ENCODE measurements around the gene ADRA2B.

Gene ADRA2B

GRCh38 chr2:96139181-96139758 lies 22.9 kb upstream of the ADRA2B start:
- H3K4me3 ChIP-seq (replicated peaks; ENCODE audit: low read depth, low read length), result no peak overlapping the region
- TF ChIP-seq, protein P1, sequence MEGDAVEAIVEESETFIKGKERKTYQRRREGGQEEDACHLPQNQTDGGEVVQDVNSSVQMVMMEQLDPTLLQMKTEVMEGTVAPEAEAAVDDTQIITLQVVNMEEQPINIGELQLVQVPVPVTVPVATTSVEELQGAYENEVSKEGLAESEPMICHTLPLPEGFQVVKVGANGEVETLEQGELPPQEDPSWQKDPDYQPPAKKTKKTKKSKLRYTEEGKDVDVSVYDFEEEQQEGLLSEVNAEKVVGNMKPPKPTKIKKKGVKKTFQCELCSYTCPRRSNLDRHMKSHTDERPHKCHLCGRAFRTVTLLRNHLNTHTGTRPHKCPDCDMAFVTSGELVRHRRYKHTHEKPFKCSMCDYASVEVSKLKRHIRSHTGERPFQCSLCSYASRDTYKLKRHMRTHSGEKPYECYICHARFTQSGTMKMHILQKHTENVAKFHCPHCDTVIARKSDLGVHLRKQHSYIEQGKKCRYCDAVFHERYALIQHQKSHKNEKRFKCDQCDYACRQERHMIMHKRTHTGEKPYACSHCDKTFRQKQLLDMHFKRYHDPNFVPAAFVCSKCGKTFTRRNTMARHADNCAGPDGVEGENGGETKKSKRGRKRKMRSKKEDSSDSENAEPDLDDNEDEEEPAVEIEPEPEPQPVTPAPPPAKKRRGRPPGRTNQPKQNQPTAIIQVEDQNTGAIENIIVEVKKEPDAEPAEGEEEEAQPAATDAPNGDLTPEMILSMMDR (IDR thresholded peaks at IDR 0.05; ENCODE audit: low read length, missing control alignments), result no peak
- no peak for DNase-seq (ENCODE audit: low read depth)

DNA sequence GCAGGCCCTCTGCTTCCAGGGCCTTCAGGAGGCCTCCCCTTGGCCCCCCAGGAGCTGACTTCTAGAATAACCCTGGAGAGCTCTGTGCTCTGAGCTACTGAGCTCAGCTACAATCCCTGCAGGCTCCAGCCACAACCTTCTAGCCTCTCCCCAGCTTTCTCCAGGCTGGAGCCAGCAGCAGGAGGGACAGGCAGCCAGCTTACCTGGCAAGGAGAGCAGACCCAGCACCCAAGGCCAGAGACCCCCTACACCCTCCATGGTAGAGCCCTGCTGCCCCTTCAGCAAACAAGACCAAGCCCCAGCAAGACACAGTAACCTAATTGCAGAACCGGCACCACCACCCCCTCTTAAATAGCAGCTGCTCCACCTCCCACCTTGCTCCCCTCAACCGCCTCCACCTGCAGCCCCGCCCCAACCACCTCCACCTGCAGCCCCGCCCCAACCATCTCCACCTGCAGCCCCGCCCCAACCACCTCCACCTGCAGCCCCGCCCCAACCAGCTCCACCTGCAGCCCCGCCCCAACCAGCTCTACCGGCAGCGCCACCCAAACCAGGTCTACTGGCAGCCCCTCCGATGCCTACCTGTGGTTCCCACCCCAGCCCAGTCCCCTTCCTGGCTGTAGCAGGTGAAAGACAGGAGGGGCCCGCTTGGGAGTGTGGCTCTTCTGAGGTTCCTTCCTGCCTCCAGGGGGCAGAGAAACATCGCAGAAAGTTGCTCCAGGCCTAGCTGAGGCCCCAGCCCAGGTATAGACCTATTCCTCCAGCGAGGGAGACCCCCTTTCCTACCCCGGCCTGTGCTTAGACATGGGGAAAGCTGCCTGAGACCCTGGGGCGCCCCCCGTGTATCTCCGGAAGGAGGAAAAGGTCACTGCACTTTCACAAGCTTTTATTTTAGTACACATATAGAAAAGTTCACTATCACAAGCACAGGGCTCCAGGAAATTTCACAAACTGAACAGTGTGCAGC lies 22.1 kb upstream of the ADRA2B start, which contains the start of gene ASTL:
TSS of gene ASTL (minus strand) at position 324 of the 967 bp plus-strand sequence. CDS start at position 258, 66 bp downstream.
- TF ChIP-seq, protein P1 (IDR thresholded peaks at IDR 0.05; ENCODE audit: low read length, missing control alignments), result peak; percentile 66
- DNase-seq (ENCODE audit: low read depth), result peak; percentile 49
- H3K4me3 ChIP-seq (replicated peaks; ENCODE audit: low read depth, low read length), result no peak within 1 kb of the TSS

DNA sequence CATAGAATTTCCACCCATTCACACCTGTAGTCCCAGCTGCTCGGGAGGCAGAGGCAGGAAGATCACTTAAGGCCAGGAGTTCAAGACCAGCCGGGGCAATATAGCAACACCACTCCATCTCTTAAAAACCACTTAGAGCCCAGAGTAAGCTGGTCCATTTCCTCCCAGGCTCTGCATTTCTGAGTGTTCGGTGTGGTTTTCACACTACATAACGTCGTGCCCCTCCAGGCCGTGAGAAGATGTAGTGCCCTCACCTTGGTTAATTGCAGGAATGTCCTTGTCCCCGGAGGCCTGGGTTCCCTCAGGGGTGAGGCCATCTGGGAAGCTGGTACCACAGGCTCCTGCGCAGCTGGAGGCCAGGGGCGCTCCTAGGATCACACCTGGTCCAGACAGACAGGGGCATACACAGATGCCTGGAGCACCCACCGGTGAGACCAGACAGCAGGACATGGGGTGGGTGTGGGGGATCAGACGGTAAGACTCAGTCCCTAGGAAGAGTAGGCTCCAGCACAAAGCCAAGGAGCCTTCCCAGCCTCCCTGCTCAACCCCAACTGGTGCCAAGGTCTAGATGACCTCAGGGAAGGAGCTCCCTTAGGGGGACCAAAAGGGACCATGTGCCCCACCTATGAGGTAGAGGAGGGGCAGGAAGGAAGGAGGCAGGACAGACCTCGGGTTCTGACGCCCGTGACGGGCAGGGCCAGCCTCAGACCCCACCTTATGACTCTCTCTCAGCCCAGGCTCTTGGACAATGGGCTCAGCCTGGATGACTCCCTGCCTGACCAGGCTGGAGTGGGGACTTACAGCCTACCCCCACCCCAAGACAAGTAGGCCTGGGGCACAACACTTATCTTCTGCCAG lies 21.2 kb upstream of the ADRA2B start:
- TF ChIP-seq, protein P1 (IDR thresholded peaks at IDR 0.05; ENCODE audit: low read length, missing control alignments), result no peak
- H3K4me3 ChIP-seq (replicated peaks; ENCODE audit: low read depth, low read length), result no peak overlapping the region
- no peak for DNase-seq (ENCODE audit: low read depth)

DNA sequence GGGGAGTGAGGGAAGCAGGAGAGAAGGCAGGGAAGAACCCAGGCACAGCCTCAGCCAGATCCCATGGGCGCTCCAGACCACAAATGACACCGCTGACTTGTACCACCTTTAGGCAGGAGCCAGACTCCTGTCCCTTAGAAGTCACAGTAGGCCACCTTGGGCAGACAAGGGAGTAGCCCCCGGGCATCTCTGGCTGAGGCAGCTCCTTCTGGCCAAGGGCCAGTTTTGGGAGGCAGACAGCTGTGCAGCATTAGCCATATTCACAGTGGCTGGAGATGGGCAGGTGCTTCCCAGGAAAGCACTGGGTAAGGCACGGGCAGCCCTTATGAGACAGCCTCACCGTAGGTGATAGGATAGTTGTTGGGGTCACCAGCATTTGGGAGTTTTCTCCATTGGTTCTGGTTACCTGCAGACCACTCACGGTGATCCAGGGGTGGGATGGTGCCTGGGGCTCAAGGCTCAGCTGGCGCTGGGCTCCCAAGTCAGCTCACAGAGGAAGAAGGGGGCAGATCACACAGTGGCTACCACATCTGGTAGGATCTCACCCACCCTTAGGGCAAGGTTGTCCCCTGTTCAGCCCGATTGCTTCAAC lies 19.9 kb upstream of the ADRA2B start:
- H3K4me3 ChIP-seq (replicated peaks; ENCODE audit: low read depth, low read length), result no peak overlapping the region
- TF ChIP-seq, protein P1 (IDR thresholded peaks at IDR 0.05; ENCODE audit: low read length, missing control alignments), result no peak
- DNase-seq (ENCODE audit: low read depth), result no peak

GRCh38 chr2:96135621-96136020 lies 19.2 kb upstream of the ADRA2B start:
- DNase-seq (ENCODE audit: low read depth), result no peak
- TF ChIP-seq, protein P1 (IDR thresholded peaks at IDR 0.05; ENCODE audit: low read length, missing control alignments), result no peak
- H3K4me3 ChIP-seq (replicated peaks; ENCODE audit: low read depth, low read length), result no peak overlapping the region

GRCh38 chr2:96135171-96135570 lies 18.8 kb upstream of the ADRA2B start:
- H3K4me3 ChIP-seq (replicated peaks; ENCODE audit: low read depth, low read length), result no peak overlapping the region
- DNase-seq (ENCODE audit: low read depth), result no peak
- TF ChIP-seq, protein P1 (IDR thresholded peaks at IDR 0.05; ENCODE audit: low read length, missing control alignments), result no peak

Measured in fibroblast of pulmonary artery (primary cell).